Vagina (tissue), 2 donors: Measurements from ENCODE around the gene ZNF536. TPM values are rescaled to one million over a fixed set of nuclear protein-coding genes. Genes with fewer than 3 reads are reported as not detected.

Experiments used
- DNase-seq, 2 donors: peaks; one replicate each; pipeline ENCODE4 v3.0.0-alpha.2; 2017; ENCODE audit errors: extremely low spot score in 2 of 2
- H3K27ac ChIP-seq: fragments of 200-600 bp; sonication (generic); one replicate; pipeline ENCODE4 v1.5.1; 2019
- H3K27me3 ChIP-seq: fragments of 200-600 bp; sonication (generic); one replicate; pipeline ENCODE4 v1.5.1; 2019
- H3K36me3 ChIP-seq, 2 donors: fragments of 200-600 bp; sonication (generic); one replicate each; pipeline ENCODE4 v1.5.1; 2017 to 2019
- H3K4me1 ChIP-seq: fragments of 200-600 bp; sonication (generic); one replicate; pipeline ENCODE4 v1.5.1; 2019
- H3K4me3 ChIP-seq, 2 donors: fragments of 200-600 bp; sonication (generic); 1 replicate in 1 of 2; 2 replicates in 1 of 2; pipeline ENCODE4 v1.5.1; 2016 to 2019
- H3K9me3 ChIP-seq: fragments of 200-600 bp; sonication (generic); one replicate; pipeline ENCODE4 v1.5.1; 2019
- CTCF ChIP-seq, 3 experiments: fragments of 450-650 bp in 2 of 3; fragments of 200-600 bp in 1 of 3; sonication (generic) in 1 of 3; IDR thresholded peaks; one replicate each; pipeline ENCODE4 v1.5.1; 2017 to 2019; ENCODE audit warnings: antibody characterized with exemption in 3 of 3, mild to moderate bottlenecking in 2 of 3, moderate library complexity in 2 of 3
- POLR2A ChIP-seq, 2 donors: fragments of 450-650 bp; IDR thresholded peaks; one replicate each; pipeline ENCODE4 v1.6.1; 2017; ENCODE audit warnings: antibody characterized with exemption in 2 of 2, mild to moderate bottlenecking in 2 of 2, moderate library complexity in 2 of 2
- POLR2AphosphoS5 ChIP-seq, 2 donors: sonication (generic); formaldehyde crosslinking; IDR thresholded peaks; one replicate each; pipeline ENCODE4 v1.9.0; 2017; ENCODE audit warnings: antibody characterized with exemption in 2 of 2, mild to moderate bottlenecking in 2 of 2, low read depth in 1 of 2; ENCODE audit not compliant: insufficient read depth in 1 of 2
- intact Hi-C: fragments of 100-400 bp; cut with DNase I; formaldehyde crosslinking; loops from one replicate; pipeline ENCODE4 v1.15.1; 2023
- total RNA-seq: library from RNA; depleted of rRNA; stranded (reverse); fragments of >200 nt; gene quantifications from one replicate; pipeline ENCODE4 v1.2.3, GENCODE V29; 2016

Gene ZNF536
- total RNA-seq, 1 donor from 2014 or later = 2.5 TPM

- Histone ChIP-seq H3K36me3 (no peaks in the 10 kb centered on the region), H3K4me1 (no peaks in the 10 kb centered on the region), H3K4me3 (no peak overlapping the region), H3K27me3 (no peaks in the 10 kb centered on the region), H3K9me3 (no peaks in the 10 kb centered on the region), H3K27ac (no peak overlapping the region)
- peak in 1 of 2 donors; percentile 22 for DNase-seq
- intact Hi-C loops = no loop called here
- no peak for TF ChIP-seq POLR2A (IDR thresholded peaks at IDR 0.05)
Observed at GRCh38 chr19:30602661-30603350, 230.6 kb downstream of the ZNF536 start.

- H3K9me3 ChIP-seq = no peaks in the 10 kb centered on the region
- no peaks in the 10 kb centered on the region for H3K36me3 ChIP-seq
- H3K4me3 ChIP-seq = no peak overlapping the region
- no peak for TF ChIP-seq CTCF (IDR thresholded peaks at IDR 0.05)
- TF ChIP-seq POLR2AphosphoS5 (IDR thresholded peaks at IDR 0.05; ENCODE audit: insufficient read depth in 1 of 2, low read depth in 1 of 2) = no peak
- TF ChIP-seq POLR2A (IDR thresholded peaks at IDR 0.05) = no peak
- intact Hi-C loops = no loop called here
- no peaks in the 10 kb centered on the region for H3K4me1 ChIP-seq
- no peaks in the 10 kb centered on the region for H3K27me3 ChIP-seq
- DNase-seq = peak in 1 of 2 donors; percentile 76
- no peak overlapping the region for H3K27ac ChIP-seq
Observed at GRCh38 chr19:30604657-30605056, 232.5 kb downstream of the ZNF536 start.

- Histone ChIP-seq H3K9me3 (no peaks in the 10 kb centered on the region), H3K27me3 (no peaks in the 10 kb centered on the region), H3K27ac (no peak overlapping the region), H3K36me3 (no peaks in the 10 kb centered on the region), H3K4me3 (no peak overlapping the region), H3K4me1 (no peaks in the 10 kb centered on the region)
- TF ChIP-seq POLR2AphosphoS5 (IDR thresholded peaks at IDR 0.05; ENCODE audit: insufficient read depth in 1 of 2, low read depth in 1 of 2) (no peak), CTCF (IDR thresholded peaks at IDR 0.05) (no peak)
- intact Hi-C loops = no loop called here
- no peak for DNase-seq
Observed at GRCh38 chr19:30605333-30605732, 233.1 kb downstream of the ZNF536 start.

GRCh38 chr19:30606114-30607050, 234.2 kb downstream of the ZNF536 start:
- TF ChIP-seq POLR2AphosphoS5 (IDR thresholded peaks at IDR 0.05; ENCODE audit: insufficient read depth in 1 of 2, low read depth in 1 of 2) = no peak
- TF ChIP-seq CTCF (IDR thresholded peaks at IDR 0.05) = no peak
- TF ChIP-seq POLR2A (IDR thresholded peaks at IDR 0.05) = no peak
- intact Hi-C loops = no loop called here
- peak in 1 of 2 donors; percentile 79 for DNase-seq

More at GRCh38 chr19:30606114-30607050, 234.2 kb downstream of the ZNF536 start:
- H3K27ac ChIP-seq = no peak overlapping the region
- H3K4me1 ChIP-seq = no peaks in the 10 kb centered on the region
- H3K27me3 ChIP-seq = no peaks in the 10 kb centered on the region
- H3K4me3 ChIP-seq = no peak overlapping the region
- H3K36me3 ChIP-seq = no peaks in the 10 kb centered on the region
- no peaks in the 10 kb centered on the region for H3K9me3 ChIP-seq
